ENCODE results near the gene SLC27A5. TPM values are rescaled to one million over a fixed set of nuclear protein-coding genes. Genes with fewer than 3 reads are reported as not detected.

Gene SLC27A5
- total and polyA plus RNA-seq, 2 of the 13 experiments (the other 11 are each of a cell fraction or from before 2014, with no cell fraction given) = 30.3 to 40.2 TPM

GRCh38 chr19:58453743-58454142 lies 58.0 kb downstream of the SLC27A5 start (continued):
- TF ChIP-seq HNF1A (IDR thresholded peaks at IDR 0.05; ENCODE audit: low read depth) = no peak
- TF ChIP-seq HNF1A (CRISPR knock-in tag; IDR thresholded peaks at IDR 0.05; ENCODE audit: borderline replicate concordance) = no peak

DNA sequence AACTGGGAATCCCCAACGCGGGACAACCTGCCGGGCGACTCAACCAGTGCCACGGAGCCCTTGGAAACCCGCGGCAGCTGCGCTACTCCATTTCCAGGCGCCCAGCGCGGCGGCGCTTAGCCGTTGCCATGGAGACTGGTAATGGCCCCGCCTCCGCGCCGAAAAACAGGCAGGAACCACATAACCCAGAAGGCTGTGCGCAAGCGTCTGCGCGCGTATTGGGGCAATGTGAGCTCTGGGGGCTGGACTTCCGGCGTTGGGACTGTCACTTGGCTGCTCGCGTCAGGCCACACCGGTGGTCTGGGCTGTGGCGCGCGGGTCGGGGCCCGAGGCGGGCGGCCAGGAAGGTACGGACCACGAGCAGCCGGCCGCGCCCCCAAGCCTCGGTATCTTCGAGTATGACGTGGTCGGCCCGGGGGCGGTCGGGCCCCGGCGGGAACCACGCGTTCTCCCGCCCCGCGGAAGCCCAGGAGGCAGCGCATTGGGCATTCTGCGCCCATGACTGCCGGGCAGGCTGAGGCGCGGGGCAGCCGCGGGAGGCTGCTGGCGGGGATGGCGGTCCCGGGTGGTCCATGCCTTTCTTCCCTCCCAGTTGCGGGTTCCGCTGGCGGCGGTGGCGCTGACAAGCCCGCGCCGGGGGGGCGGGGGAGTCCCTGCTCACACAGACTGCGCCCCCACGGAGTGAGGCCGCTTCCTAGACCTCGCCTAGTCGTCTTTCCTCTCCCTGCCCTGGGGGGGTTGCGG lies 60.3 kb downstream of the SLC27A5 start, which contains the start of gene ZNF324B:
Gene ZNF324B (plus strand): TSS at position 265 of the 744 bp plus-strand sequence. CDS start 2,080 bp downstream, outside the sequence.
- Histone ChIP-seq H2AFZ (ENCODE audit: low read length) (no peak within 1 kb of the TSS), H3K4me2 (ENCODE audit: low read depth, low read length) (peak within 1 kb of the TSS; percentile 88), H3K79me2 (ENCODE audit: insufficient read depth, low read length) (no peaks in the 10 kb centered on the region), H3K27me3 (ENCODE audit: control insufficient read depth in 1 of 2, insufficient read depth in 2 of 2, low read length in 2 of 2) (no peaks in the 10 kb centered on the region), H3K4me1 (ENCODE audit: insufficient read depth, low read length) (peaks cover 7% of the 10 kb centered on the region), H4K20me1 (ENCODE audit: insufficient read depth, low read length) (no peaks in the 10 kb centered on the region), H3K4me3 (replicated peaks in 1 of 3; ENCODE audit: insufficient read depth in 1 of 3, low read depth in 2 of 3, low read length in 3 of 3) (peak within 1 kb of the TSS; percentile 68 to 92 (median 83)), H3K9ac (ENCODE audit: insufficient read depth, low read depth, low read length) (peak within 1 kb of the TSS; percentile 65), H3K36me3 (replicated peaks in 1 of 2; ENCODE audit: control insufficient read depth in 1 of 2, insufficient read depth in 2 of 2, low read length in 2 of 2) (no peaks in the 10 kb centered on the region), H3K27ac (ENCODE audit: extremely low read length, insufficient read depth, low read length) (no peak within 1 kb of the TSS), H3K9me3 (ENCODE audit: low read length) (peaks cover 21% of the 10 kb centered on the region)
- peak; percentile 68 for FAIRE-seq
- intact Hi-C loops (cut with micrococcal nuclease; ENCODE audit: unreplicated experiment) = loop anchor here (2.0 to 5.0 kb wide), 2 partner anchors 15 to 44 kb away; partner anchors contain the start of genes ZNF324 and ZNF584
- ChIA-PET CTCF (ENCODE audit: low intra/inter-chr PET ratio, low total read pairs) (no interaction called here), POLR2A (interaction anchor here (1.2 to 1.8 kb wide), 3 partner anchors 43 to 124 kb away, joined by 4 to 6 read pairs (median 5); partner anchors contain the start of genes ZNF497 and ZNF584)
- in situ Hi-C loops (cut with HindIII; ENCODE audit: extremely low pct_ligation_motif_present, low pct_unique_long_range_greater_than_20kb) = no loop called here
- WGBS (ENCODE audit: low lambda C conversion rate) = 1% methylated on average over 17 of the region's 79 CpGs
- no TSS peak for BruUV-seq (replicated peaks)
- peak; percentile 94 for DNase-seq (ENCODE audit: low spot score)
- peak; percentile 98 for ATAC-seq
- TF ChIP-seq SIX4 (CRISPR knock-in tag; IDR thresholded peaks at IDR 0.05) (no peak), FOXC1 (CRISPR knock-in tag; IDR thresholded peaks at IDR 0.05; ENCODE audit: borderline replicate concordance) (peak; percentile 70), BCL6 (CRISPR knock-in tag; IDR thresholded peaks at IDR 0.05) (no peak), HNF4A (CRISPR knock-in tag; IDR thresholded peaks at IDR 0.05) (no peak), ZNF263 (CRISPR knock-in tag; IDR thresholded peaks at IDR 0.05) (no peak), SOX13 (IDR thresholded peaks at IDR 0.05) (no peak), SOX13 (CRISPR knock-in tag; conservative IDR thresholded peaks at IDR 0.05 in 1 of 2, IDR thresholded peaks at IDR 0.05 in 1 of 2) (no peak), HNRNPLL (IDR thresholded peaks at IDR 0.05; ENCODE audit: low read depth, low read length, poor library complexity, severe bottlenecking) (peak; percentile 96), ZNF850 (CRISPR knock-in tag; conservative IDR thresholded peaks at IDR 0.05) (no peak), SPEN (CRISPR knock-in tag; IDR thresholded peaks at IDR 0.05; ENCODE audit: low read depth) (peak; percentile 57; the same call in 1 of the 2 replicates)
- TF ChIP-seq, protein P1, sequence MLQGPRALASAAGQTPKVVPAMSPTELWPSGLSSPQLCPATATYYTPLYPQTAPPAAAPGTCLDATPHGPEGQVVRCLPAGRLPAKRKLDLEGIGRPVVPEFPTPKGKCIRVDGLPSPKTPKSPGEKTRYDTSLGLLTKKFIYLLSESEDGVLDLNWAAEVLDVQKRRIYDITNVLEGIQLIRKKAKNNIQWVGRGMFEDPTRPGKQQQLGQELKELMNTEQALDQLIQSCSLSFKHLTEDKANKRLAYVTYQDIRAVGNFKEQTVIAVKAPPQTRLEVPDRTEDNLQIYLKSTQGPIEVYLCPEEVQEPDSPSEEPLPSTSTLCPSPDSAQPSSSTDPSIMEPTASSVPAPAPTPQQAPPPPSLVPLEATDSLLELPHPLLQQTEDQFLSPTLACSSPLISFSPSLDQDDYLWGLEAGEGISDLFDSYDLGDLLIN (CRISPR knock-in tag; IDR thresholded peaks at IDR 0.05; ENCODE audit: borderline replicate concordance) = 0 out of 2 replicates have a peak, but pooled peaks have one; percentile 66

All from HepG2 (cell line).